ENCODE data around the gene LARP4B.
"Not testable (repeated sequence)": the region's sequence is repeated elsewhere in the genome, so short reads cannot be mapped to it uniquely, and the experiment has no call there.

The LARP4B gene

DNA sequence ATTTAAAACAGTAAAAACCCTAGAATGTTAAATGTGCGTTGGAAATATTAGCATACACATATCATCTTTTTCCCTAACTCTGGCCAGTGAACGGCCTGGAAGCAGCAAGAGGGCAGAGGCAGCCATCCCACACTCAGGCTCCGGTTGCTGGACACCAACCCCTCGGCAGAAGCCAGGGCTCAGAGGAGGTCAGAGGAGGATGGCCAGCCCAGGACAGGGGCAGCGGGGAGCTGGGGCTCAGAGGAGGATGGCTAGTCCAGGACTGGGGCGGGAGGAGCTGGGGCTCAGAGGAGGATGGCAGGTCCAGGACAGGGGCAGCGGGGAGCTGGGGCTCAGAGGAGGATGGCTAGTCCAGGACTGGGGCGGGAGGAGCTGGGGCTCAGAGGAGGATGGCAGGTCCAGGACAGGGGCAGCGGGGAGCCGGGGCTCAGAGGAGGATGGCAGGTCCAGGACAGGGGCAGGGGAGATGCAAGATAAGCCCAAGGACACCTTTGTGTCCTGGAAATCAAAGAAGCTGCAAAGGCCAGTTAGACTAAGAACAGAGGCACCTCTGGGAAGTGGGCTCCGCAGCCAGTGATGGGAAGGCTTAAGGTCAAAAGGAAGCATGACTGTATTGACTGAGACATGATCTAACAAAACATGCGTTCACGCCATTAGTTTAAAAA, 161.3 kb downstream of the LARP4B start:
- DNase-seq (ENCODE audit: low read depth in 2 of 2) = not testable (repeated sequence)

DNA sequence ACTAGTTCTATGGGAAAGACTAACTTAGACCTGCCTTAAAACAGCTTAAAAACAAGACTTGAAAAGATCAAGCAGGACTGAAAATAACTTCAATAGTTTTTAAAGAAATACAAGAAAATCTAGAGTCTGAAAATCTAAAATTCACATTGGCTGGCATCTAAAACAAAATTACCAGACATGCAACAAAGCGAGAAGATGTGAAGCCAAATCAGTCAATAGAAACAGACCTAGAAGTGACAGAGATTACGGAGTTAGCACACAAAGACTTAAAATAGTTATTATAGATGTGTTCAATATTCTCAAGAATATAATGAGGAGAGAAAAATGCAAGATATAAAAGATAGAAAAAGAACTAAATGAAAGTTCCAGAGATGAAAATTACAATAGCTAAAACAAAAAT, 163.7 kb downstream of the LARP4B start:
- no peak for DNase-seq (ENCODE audit: low read depth in 2 of 2)

DNA sequence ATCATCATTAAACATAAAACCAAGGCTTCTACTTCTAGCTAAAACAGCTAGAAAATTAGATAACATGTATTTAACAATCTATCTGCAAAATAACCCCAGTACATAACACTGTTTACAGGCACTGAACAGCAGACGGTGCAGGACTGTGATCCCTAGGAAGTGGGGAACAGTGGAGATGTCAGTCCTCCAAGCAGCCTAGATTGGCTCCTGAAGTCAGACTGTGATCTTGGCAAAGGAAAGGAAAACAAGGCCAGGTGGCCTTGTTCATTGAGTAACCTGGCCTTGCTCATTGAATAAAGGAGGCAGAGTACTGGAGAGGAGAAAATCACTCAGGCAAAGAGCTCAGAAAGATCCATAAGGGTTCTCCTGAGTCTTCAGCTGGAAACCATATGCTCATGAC, 164.3 kb downstream of the LARP4B start:
- DNase-seq (ENCODE audit: low read depth in 2 of 2) = no peak

DNA sequence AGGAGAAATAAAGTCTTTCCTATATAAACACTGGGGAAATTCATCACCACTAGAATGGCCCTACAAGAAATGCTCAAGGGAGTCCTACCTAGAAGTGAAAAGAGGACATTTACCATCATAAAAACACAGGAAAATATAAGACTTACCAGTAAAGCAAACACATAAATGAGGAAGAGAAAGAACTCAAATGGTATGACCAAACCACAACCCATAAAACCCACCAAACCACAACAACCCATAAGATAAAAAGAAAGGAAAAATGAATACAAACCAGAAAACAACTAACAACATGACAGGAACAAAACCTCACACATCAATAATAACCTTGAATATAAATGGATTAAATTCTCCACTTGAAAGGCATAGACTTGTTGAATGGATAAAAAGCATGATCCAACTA, 170.1 kb downstream of the LARP4B start:
- no peak for DNase-seq (ENCODE audit: low read depth in 2 of 2)

DNA sequence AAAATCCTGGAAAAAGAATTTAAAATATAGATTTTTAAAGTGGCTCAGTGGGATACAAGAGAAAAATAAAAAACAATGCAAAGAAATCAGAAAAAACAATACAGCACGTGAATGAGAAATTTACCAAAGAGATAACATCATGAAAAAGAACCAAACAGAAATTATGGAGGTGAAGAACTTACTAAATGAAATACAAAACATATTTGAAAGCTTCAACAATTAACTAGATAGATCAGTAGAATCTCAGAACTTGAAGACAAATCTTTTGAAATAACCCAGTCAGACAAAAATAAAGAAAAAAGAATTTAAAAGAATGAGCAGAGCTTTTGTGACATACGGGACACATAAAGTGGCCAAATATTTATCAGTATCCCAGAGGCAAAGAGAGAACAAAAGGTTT, 170.9 kb downstream of the LARP4B start:
- no peak for DNase-seq (ENCODE audit: low read depth in 2 of 2)

DNA sequence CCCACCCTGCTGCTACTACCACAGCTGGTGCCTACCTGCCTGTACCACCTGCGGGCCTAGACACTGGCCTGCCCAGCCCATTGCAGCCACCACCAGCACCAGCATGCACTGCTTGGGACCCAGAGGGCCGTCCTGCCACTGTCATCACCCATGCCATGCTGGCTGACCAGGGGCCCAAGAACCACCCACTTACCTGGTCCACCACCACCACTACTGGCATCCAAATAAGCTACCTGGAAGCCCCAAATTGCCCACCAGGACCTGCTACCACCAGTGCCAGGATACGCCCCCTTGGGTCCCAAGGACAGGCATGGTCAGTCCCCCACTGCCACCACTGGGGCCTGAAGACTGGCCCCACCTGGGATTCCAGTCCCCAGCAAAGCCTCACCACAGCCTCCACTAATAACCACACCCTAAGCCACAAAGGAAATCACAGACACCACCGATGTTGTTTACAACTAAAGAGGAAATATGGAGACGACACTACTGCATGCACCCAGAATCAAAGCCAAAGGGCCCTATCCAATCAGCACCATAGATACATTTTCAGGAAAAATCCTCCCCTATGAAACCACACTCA, 171.5 kb downstream of the LARP4B start:
- DNase-seq (ENCODE audit: low read depth in 2 of 2) = no peak

Data from stimulated activated CD4-positive, alpha-beta T cell treated with anti-CD3 and anti-CD28 coated beads, Interleukin-4, amount 100 ng/mL, for 48 hours (primary cell).